NK-92 (cell line): ENCODE measurements around the gene NEK7.

Experiments
- DNase-seq: peaks from one replicate; lab custom pipeline; 2025; ENCODE audit not compliant: unreplicated experiment; lab: John Stamatoyannopoulos, UW

The NEK7 gene

GRCh38 chr1:198253259-198253658 is 96.5 kb downstream of the NEK7 start:
- DNase-seq: no peak

GRCh38 chr1:198253668-198254067 is 96.9 kb downstream of the NEK7 start:
- no peak for DNase-seq

- no peak for DNase-seq
These were observed 97.7 kb downstream of the NEK7 start for GRCh38 chr1:198254521-198254920.

- no peak for DNase-seq
These were observed 98.2 kb downstream of the NEK7 start for GRCh38 chr1:198254948-198255347.

GRCh38 chr1:198255784-198256183 is 99.0 kb downstream of the NEK7 start:
- no peak for DNase-seq

- DNase-seq: no peak
These were observed 101.7 kb downstream of the NEK7 start for GRCh38 chr1:198258491-198258890.

GRCh38 chr1:198259333-198260074 is 102.7 kb downstream of the NEK7 start:
- no peak for DNase-seq

- no peak for DNase-seq
These were observed 105.1 kb downstream of the NEK7 start for GRCh38 chr1:198261886-198262285.

GRCh38 chr1:198263186-198263585 is 106.4 kb downstream of the NEK7 start:
- DNase-seq: no peak

- DNase-seq: no peak
These were observed 107.5 kb downstream of the NEK7 start for GRCh38 chr1:198264282-198264681.

GRCh38 chr1:198265073-198265661 is 108.4 kb downstream of the NEK7 start:
- no peak for DNase-seq

- no peak for DNase-seq
These were observed 110.3 kb downstream of the NEK7 start for GRCh38 chr1:198267056-198267455.

- no peak for DNase-seq
These were observed 111.1 kb downstream of the NEK7 start for GRCh38 chr1:198267921-198268320.

GRCh38 chr1:198268784-198269645 is 112.2 kb downstream of the NEK7 start:
- no peak for DNase-seq

- no peak for DNase-seq
These were observed 112.8 kb downstream of the NEK7 start for GRCh38 chr1:198269646-198269940.

- no peak for DNase-seq
These were observed 113.6 kb downstream of the NEK7 start for GRCh38 chr1:198270273-198270828.

GRCh38 chr1:198271467-198271866 is 114.7 kb downstream of the NEK7 start:
- no peak for DNase-seq

GRCh38 chr1:198272492-198272891 is 115.7 kb downstream of the NEK7 start:
- no peak for DNase-seq

- no peak for DNase-seq
These were observed 117.0 kb downstream of the NEK7 start for GRCh38 chr1:198273748-198274295.

- DNase-seq: no peak
These were observed 118.8 kb downstream of the NEK7 start for GRCh38 chr1:198275597-198275996.

GRCh38 chr1:198276241-198276640 is 119.4 kb downstream of the NEK7 start:
- DNase-seq: no peak
